ENCODE results near the gene EVA1A.
A peak's percentile ranks its signal among the peaks of the same experiment; 100 is the strongest.

DNA sequence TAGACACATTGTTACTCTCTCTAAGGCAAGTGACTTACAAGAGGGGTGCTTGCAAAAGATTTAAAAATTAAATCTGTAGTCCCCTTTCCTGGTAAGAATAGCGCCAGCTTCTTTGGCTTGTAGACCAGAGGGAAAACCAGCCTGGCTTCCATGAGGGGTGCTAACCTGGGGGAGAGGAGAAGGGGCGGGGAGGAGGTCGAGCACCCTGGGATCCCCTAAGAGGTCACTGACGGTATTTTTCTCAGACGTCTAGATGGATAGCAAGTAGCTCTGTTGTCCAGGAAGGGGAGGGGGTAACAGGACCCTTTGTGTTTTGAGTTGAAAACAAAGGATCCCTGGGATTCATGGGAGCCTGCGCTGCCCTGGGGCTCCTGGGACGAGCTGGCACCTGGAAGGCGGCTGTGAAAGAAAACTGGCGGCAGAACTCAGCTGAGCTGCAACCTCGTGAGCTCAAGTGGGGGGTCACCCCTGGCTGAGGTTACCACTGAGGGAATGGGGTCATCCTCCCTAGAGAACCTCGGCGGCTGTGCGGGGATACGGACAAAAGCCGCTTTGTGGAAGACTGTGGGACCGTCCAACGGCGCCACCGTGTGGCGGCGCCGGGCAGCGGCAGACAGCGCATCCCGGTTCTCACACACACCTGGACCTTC is 48.1 kb upstream of the EVA1A start:
- TF ChIP-seq, protein P1, sequence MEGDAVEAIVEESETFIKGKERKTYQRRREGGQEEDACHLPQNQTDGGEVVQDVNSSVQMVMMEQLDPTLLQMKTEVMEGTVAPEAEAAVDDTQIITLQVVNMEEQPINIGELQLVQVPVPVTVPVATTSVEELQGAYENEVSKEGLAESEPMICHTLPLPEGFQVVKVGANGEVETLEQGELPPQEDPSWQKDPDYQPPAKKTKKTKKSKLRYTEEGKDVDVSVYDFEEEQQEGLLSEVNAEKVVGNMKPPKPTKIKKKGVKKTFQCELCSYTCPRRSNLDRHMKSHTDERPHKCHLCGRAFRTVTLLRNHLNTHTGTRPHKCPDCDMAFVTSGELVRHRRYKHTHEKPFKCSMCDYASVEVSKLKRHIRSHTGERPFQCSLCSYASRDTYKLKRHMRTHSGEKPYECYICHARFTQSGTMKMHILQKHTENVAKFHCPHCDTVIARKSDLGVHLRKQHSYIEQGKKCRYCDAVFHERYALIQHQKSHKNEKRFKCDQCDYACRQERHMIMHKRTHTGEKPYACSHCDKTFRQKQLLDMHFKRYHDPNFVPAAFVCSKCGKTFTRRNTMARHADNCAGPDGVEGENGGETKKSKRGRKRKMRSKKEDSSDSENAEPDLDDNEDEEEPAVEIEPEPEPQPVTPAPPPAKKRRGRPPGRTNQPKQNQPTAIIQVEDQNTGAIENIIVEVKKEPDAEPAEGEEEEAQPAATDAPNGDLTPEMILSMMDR (IDR thresholded peaks at IDR 0.05; ENCODE audit: low read depth, low read length, poor library complexity, severe bottlenecking): peak; percentile 97
- no peak for TF ChIP-seq EZH2phosphoT487 (IDR thresholded peaks at IDR 0.05; ENCODE audit: borderline replicate concordance, low read length)

All from DOHH2 (cell line).